Activated naive CD4-positive, alpha-beta T cell treated with anti-CD3 and anti-CD28 coated beads, Interleukin-2, amount 10 ng/mL, durations not matched to agents 7 days and 5 days (primary cell): Measurements from ENCODE around the gene RGS7.

Source experiments
- CTCF ChIA-PET: fragments of 350-600 bp; sonication (Branson Sonifier 250); formaldehyde crosslinking; loops from one replicate; lab custom pipeline; 2021; ENCODE audit warnings: antibody characterized with exemption; lab: Charles Lee
- DNase-seq: peaks from one replicate; pipeline ENCODE4 v3.0.0-alpha.2; 2020
- H3K27ac Mint-ChIP-seq: one replicate; pipeline ENCODE4 v1.8.0; 2021; ENCODE audit warnings: mild to moderate bottlenecking, moderate library complexity, mixed read lengths
- H3K27me3 Mint-ChIP-seq: one replicate; pipeline ENCODE4 v1.8.0; 2021; ENCODE audit warnings: mild to moderate bottlenecking, mixed read lengths
- H3K36me3 Mint-ChIP-seq: one replicate; pipeline ENCODE4 v1.8.0; 2021; ENCODE audit warnings: mixed read lengths
- H3K4me1 Mint-ChIP-seq: one replicate; pipeline ENCODE4 v1.8.0; 2021; ENCODE audit warnings: mixed read lengths
- H3K4me3 Mint-ChIP-seq: one replicate; pipeline ENCODE4 v1.8.0; 2021; ENCODE audit warnings: mild to moderate bottlenecking, moderate library complexity, mixed read lengths
- H3K9me3 Mint-ChIP-seq: one replicate; pipeline ENCODE4 v1.8.0; 2021; ENCODE audit warnings: mixed read lengths

The RGS7 gene

DNA sequence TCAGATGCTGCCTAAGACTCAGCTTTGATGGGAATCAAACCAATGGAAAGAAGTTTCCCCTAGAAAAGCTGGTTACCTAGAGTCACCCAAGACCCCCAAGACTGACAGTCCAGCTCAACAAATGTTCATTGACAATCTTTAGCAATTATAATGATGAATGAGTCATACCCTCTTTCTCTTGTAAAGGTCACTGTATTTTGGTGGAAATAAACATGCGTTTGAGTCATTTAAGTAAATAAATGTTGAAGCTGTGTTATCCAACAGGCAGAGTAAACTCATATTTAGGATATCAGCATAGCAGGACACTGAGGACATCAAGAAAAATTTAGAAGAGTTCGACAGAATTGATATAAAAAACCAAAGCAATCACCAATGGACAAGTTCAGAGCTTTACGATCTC lies 295.9 kb downstream of the RGS7 start:
- peaks cover 4% of the 10 kb centered on the region for H3K9me3 Mint-ChIP-seq

DNA sequence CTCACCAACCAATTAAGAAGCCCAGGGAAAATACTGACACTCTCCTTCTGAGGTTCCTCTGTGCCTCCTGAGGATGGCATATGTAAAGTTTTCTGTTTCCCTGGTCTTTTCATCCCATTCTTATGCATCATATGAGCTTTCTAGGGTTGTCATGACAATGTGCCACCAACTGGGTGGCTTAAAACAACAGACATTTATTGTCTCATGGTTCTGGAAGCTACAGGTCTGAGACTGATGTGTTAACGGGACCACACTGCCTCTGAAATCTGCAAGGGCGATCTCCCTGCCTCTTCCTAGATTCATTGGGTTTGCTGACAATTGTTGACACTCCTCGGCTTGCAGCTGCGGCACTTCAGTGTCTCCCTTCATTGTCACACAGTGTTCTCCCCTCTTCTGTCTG lies 308.4 kb downstream of the RGS7 start:
- H3K36me3 Mint-ChIP-seq, result no peaks in the 10 kb centered on the region

More for the DNA sequence above, 295.9 kb downstream of the RGS7 start:
- no peak for DNase-seq
- Mint-ChIP-seq H3K27ac (no peak overlapping the region), H3K36me3 (no peaks in the 10 kb centered on the region), H3K4me1 (no peaks in the 10 kb centered on the region), H3K4me3 (no peak overlapping the region), H3K27me3 (no peaks in the 10 kb centered on the region)
- CTCF ChIA-PET, result no interaction called here

DNA sequence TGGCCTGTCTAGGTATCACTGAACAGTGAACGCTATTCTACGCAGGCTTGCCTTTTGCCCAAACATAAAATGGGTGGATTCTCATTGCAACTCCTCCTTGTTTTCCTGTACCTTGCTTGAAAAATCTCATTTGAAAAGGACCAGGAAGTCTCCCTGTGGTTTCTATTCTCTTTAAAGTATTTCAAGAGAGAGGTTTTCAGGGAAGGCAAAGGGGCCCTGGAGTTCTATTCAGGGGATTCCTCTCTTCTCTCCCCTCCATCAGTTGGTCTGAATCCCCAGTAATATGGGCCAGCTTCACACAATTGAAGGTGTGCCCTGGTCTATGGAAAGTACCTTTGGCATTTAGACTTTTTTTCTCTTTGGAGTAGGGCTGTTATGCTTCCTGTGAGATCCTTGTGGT lies 311.3 kb downstream of the RGS7 start:
- H3K36me3 Mint-ChIP-seq, result no peaks in the 10 kb centered on the region
- DNase-seq, result no peak
- no peak overlapping the region for H3K4me3 Mint-ChIP-seq
- no peaks in the 10 kb centered on the region for H3K4me1 Mint-ChIP-seq
- no peaks in the 10 kb centered on the region for H3K27me3 Mint-ChIP-seq
- CTCF ChIA-PET, result no interaction called here
- no peak overlapping the region for H3K27ac Mint-ChIP-seq
- H3K9me3 Mint-ChIP-seq, result peaks cover 7% of the 10 kb centered on the region

More for the DNA sequence above, 308.4 kb downstream of the RGS7 start:
- DNase-seq, result no peak
- Mint-ChIP-seq H3K4me1 (no peaks in the 10 kb centered on the region), H3K9me3 (peaks cover 7% of the 10 kb centered on the region), H3K4me3 (no peak overlapping the region), H3K27me3 (no peaks in the 10 kb centered on the region), H3K27ac (no peak overlapping the region)
- CTCF ChIA-PET, result no interaction called here

DNA sequence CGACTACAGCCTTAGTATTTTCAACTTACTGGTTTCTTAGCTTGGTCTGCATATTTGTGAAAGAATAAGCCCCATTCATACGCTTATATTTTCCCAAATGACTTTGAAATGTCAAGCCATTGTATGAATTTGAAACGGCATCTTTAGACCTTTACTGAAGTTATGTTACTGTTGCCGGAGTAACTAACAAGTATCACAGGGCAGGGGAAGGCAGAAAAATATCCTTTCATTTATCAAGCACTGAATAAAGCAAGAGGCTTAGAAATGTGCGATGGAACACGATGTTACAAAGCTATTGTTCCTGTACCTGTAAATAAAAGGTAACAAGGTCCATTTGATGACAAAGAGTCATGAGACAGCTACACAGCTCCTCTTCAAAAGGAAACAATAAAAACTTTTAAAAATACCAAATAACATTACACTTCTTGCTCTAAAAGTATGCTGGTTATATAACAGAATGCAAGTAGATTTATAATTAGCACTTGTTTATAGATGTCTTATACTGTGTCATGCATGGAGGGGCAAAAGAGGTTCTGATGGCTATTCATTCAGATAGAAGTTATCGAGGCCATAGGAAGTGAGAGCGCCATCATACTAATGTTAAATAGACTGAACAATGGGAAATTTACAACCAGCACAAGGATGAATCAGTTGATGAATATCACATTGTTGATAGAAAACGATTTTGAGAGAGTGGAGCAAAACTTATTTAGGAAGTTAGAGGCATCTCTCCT lies 322.6 kb downstream of the RGS7 start:
- CTCF ChIA-PET, result no interaction called here
- no peak overlapping the region for H3K4me3 Mint-ChIP-seq
- no peak overlapping the region for H3K27ac Mint-ChIP-seq
- H3K4me1 Mint-ChIP-seq, result no peaks in the 10 kb centered on the region
- DNase-seq, result no peak
- no peaks in the 10 kb centered on the region for H3K36me3 Mint-ChIP-seq
- H3K9me3 Mint-ChIP-seq, result peaks cover 7% of the 10 kb centered on the region
- H3K27me3 Mint-ChIP-seq, result no peaks in the 10 kb centered on the region

DNA sequence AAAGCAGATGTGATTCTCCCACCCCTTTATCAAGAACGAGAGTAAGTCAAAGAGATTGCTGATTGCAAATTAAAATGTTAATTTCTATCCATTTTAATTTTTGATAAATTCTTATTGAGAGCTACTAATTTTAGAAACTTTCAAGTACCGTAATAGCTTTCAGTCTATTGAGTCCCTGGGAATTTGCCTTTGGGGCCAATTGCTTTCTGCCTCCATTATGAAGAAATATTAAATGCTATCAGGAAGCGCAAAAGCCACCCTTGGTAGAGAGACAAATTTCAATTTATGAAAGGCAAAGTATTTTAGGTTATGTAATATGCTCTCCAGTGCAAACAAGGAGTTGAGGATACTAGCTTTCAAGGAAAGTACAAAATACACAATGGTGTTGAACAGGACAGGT lies 332.2 kb downstream of the RGS7 start:
- no peak for DNase-seq
- Mint-ChIP-seq H3K9me3 (peaks cover 2% of the 10 kb centered on the region), H3K27ac (no peak overlapping the region), H3K4me1 (no peaks in the 10 kb centered on the region), H3K4me3 (no peak overlapping the region), H3K36me3 (no peaks in the 10 kb centered on the region), H3K27me3 (no peaks in the 10 kb centered on the region)
- CTCF ChIA-PET, result interaction anchor here (0.6 kb wide), 1 partner anchor 507 kb away, joined by 3 read pairs; the partner anchor contains the start of gene KMO

DNA sequence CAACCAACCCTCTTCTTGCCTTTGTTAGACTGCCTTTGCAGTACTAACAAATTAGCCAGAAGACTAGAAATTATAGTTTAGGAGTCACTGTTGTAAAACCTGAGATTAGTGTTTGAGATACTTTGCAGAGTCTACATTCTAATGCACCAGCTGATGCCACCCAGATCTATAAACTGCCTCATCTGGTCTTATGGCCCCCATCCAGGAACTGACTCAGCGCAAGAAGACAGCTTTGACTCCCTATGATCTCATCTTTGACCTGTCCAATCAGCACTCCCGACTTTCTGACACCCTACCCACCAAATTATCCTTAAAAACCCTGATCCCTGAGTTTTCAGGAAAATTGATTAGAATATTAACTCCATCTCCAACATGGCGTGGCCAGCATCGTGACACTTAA lies 334.6 kb downstream of the RGS7 start:
- Mint-ChIP-seq H3K27ac (no peak overlapping the region), H3K27me3 (no peaks in the 10 kb centered on the region), H3K4me3 (no peak overlapping the region)

DNA sequence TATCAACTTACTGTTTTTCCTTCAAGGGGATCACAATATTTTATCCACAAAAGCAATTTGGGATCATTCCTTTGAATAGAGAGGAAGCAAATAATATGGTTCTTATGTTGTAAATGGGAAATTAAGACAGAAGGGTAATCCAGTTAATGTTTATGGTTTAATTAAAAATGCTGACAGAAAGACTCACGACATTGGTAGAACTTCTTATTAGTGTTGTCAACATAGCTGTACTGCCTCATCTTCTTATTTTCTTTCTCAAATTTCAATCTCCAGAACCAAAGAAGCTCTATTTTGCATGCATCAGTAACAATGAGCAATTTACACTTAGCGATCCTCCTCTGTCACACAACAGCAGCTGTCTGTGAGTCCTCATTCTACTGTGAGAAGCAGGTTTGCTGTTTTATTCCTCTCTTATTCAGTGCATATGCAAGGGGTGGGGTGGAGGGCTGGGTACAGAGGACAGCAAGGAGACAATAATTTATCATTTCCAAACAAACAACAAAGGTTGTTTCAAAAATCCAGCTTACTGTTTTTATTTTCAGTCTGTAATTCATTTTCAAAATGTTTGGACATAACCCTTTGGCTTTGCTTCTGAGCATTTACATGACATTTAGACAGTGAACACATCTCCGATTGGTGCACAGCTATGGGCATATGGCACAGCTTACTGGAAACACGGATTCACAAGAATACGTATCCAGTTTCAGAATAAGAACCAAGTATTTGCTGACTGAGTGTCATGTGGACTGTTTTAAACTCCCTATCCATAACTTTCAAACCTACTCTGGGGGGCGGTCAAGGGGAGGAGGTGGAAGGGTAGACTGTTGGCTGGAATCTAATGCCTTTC lies 335.9 kb downstream of the RGS7 start:
- Mint-ChIP-seq H3K36me3 (no peaks in the 10 kb centered on the region), H3K9me3 (peaks cover 11% of the 10 kb centered on the region), H3K27me3 (no peaks in the 10 kb centered on the region), H3K27ac (no peak overlapping the region), H3K4me3 (no peak overlapping the region), H3K4me1 (no peaks in the 10 kb centered on the region)
- CTCF ChIA-PET, result interaction anchor here (0.6 kb wide), 1 partner anchor 1160 kb away, joined by 3 read pairs; no protein-coding TSS in a partner anchor
- no peak for DNase-seq

More for the DNA sequence above, 334.6 kb downstream of the RGS7 start:
- no peak for DNase-seq
- Mint-ChIP-seq H3K36me3 (no peaks in the 10 kb centered on the region), H3K9me3 (peaks cover 5% of the 10 kb centered on the region), H3K4me1 (no peaks in the 10 kb centered on the region)
- CTCF ChIA-PET, result no interaction called here

DNA sequence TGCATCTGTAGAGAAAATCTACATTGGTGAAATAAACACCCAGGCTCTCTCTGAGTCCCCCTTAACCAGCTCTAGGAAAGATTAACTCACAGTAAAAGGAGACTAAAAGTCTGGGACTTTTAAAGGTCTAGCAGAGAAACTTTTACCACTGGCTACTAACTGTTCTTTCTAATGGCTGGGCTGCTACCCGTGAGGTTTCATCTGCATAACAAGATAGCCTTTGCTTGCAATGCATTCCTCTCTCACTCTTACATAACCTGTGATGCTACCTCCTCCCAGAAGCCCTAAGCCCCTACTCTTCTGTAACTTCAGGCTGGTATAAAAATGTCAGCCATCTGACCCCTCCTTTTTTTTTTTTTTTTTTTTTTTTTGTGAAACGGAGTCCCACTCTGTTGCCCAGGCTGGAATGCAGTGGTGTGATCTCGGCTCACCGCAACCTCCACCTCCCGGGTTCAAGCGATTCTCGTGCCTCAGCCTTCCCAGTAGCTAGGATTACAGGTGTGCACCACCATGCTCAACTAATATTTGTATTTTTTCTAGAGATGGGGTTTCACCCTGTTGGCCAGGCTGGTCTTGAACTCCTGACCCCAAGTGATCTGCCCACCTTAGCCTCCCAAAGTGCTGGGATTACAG lies 344.2 kb downstream of the RGS7 start:
- Mint-ChIP-seq H3K9me3 (peaks cover 25% of the 10 kb centered on the region), H3K4me1 (no peaks in the 10 kb centered on the region), H3K27me3 (no peaks in the 10 kb centered on the region), H3K4me3 (no peak overlapping the region), H3K27ac (no peak overlapping the region), H3K36me3 (no peaks in the 10 kb centered on the region)
- DNase-seq, result no peak
- CTCF ChIA-PET, result no interaction called here

DNA sequence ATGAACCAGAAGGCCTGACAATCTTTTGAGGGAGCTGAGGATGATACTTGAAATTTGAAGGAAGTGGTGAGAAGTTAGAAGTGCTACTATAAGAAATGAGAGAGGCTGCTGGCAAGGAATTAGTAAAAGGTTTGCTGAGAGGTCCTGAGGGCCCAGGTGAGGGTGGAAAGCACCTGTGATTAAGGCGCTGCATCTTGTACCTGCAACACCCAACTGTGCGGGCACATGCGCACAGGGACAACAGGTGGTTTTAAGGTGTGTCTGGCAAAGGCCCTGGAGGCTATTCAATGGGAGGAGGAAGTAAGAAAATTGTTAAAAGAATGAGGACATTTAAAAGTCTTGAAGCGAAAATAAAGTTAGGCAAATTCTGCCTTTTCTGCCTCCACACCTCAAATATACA lies 349.3 kb downstream of the RGS7 start:
- Mint-ChIP-seq H3K36me3 (no peaks in the 10 kb centered on the region), H3K27ac (no peak overlapping the region), H3K4me3 (no peak overlapping the region), H3K4me1 (no peaks in the 10 kb centered on the region), H3K9me3 (peaks cover 17% of the 10 kb centered on the region), H3K27me3 (no peaks in the 10 kb centered on the region)
- no peak for DNase-seq
- CTCF ChIA-PET, result no interaction called here

DNA sequence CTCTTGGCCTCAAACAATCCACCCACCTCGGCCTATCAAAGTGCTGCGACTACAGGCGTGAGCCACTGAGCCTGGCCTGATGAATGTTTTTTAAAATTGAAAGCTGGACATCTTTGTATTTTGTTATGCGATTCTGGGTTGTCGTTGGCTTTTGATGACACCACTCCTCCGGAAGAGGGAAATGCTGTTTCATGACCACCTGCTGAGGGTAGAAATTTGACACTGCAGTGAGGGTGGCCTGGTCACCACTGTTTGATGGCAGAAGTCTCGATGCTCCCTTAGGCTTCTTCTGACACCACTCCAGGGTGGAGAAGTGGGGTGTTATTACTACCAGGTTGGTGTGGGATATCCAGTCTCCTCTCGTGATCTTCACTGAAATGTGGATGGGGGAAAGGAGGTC lies 357.2 kb downstream of the RGS7 start:
- CTCF ChIA-PET, result no interaction called here
- peaks cover 12% of the 10 kb centered on the region for H3K9me3 Mint-ChIP-seq

DNA sequence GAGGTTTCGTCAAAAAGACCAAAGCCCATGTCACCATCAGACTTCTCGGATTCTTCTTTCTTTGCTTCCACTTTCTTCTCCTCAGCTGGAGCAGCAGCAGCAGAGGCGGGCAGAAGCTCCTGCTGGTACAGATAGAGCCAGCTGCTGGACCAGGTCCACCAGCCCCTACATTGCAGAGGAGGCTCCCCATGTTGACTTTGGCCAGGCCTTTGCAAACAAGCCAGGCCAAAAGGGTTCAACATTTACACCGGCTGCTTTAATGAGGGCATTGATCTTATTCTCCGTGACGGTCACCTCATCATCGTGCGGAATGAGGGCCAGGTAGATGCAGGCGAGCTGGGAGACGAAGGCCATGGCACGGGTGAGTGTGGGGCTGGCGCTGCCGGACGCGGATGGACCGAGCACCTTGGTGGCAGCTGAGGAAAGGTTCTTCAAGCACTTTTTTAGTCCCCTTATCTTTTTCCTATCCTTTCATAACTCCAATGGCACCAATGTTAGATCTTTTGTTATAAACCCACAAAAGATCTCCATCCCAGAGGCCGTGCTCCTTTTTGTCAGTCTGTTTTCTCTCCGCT lies 358.5 kb downstream of the RGS7 start:
- CTCF ChIA-PET, result no interaction called here
- H3K27me3 Mint-ChIP-seq, result no peaks in the 10 kb centered on the region
- no peak overlapping the region for H3K4me3 Mint-ChIP-seq
- H3K4me1 Mint-ChIP-seq, result no peaks in the 10 kb centered on the region
- H3K36me3 Mint-ChIP-seq, result no peaks in the 10 kb centered on the region
- H3K27ac Mint-ChIP-seq, result no peak overlapping the region
- no peak for DNase-seq
- H3K9me3 Mint-ChIP-seq, result peaks cover 12% of the 10 kb centered on the region

More for the DNA sequence above, 357.2 kb downstream of the RGS7 start:
- no peak overlapping the region for H3K27ac Mint-ChIP-seq
- no peak for DNase-seq
- H3K4me3 Mint-ChIP-seq, result no peak overlapping the region
- H3K36me3 Mint-ChIP-seq, result no peaks in the 10 kb centered on the region
- no peaks in the 10 kb centered on the region for H3K4me1 Mint-ChIP-seq
- no peaks in the 10 kb centered on the region for H3K27me3 Mint-ChIP-seq

DNA sequence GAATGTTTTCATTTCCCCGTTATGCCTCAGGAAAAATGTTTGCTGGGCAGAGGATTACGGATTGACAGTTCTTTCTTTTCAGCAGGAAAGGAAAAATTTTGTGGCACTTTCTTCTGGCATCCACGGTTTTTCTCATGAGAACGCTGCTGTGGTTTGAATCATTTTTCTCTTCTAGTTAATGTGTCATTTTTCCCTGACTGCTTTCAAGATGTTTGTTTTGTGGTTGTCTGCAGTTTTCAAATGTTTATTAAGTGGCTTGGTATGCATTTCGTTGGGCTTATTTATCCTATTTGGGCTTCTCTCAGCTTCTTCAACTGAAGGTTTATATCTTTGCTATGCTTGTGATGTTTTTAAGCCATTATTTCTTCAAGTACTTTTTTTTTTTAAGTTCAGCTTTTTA lies 359.0 kb downstream of the RGS7 start:
- Mint-ChIP-seq H3K4me3 (no peak overlapping the region), H3K27ac (no peak overlapping the region), H3K4me1 (no peaks in the 10 kb centered on the region), H3K27me3 (no peaks in the 10 kb centered on the region), H3K36me3 (no peaks in the 10 kb centered on the region), H3K9me3 (peaks cover 12% of the 10 kb centered on the region)
- CTCF ChIA-PET, result no interaction called here
- DNase-seq, result no peak

DNA sequence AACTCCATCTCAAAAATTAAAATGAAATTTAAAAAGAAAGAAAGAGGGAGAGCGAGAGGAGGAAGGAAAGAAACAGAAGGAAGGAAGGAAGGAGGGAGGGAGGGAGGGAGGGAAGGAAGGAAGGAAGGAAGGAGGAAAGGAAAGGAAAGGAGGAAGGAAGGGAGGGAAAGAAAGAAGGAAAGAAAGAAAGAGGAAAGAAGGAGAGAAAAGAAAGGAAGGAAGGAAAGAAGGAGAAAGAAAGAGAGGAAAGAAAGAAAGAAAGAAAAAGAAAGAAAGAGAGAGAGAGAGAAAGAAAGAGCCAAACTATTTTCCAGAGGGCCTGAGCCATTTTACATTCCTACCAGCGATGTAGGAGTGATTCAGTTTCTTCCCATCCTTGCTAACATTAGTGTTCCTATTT lies 364.0 kb downstream of the RGS7 start:
- CTCF ChIA-PET, result no interaction called here
- Mint-ChIP-seq H3K4me3 (no peak overlapping the region), H3K36me3 (no peaks in the 10 kb centered on the region), H3K27ac (peak overlapping the region; percentile 58), H3K9me3 (peaks cover 2% of the 10 kb centered on the region), H3K4me1 (no peaks in the 10 kb centered on the region), H3K27me3 (no peaks in the 10 kb centered on the region)
- DNase-seq, result no peak

DNA sequence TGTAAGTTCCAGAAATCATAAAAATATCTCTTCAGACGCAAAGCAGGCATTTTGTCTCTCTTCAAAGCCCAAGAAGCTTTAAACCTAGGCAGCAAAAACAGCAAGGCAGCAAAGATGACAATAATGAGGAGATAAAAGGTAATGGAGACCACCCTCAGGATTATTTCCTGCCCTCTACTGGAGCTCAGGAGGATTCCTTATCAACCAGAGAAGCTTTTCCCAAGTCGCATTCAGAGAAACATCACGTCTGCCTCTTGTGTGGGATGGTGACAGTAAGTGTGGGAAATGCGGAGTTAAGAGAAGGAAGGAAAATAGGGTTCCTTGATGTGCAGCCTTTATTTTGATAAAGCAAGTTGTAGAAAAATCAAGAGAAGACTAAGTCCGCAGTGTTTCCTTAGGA lies 365.8 kb downstream of the RGS7 start:
- H3K4me3 Mint-ChIP-seq, result no peak overlapping the region
- peaks cover 2% of the 10 kb centered on the region for H3K9me3 Mint-ChIP-seq
- no peak overlapping the region for H3K27ac Mint-ChIP-seq
- no peaks in the 10 kb centered on the region for H3K27me3 Mint-ChIP-seq
- DNase-seq, result no peak
- H3K4me1 Mint-ChIP-seq, result no peaks in the 10 kb centered on the region
- no peaks in the 10 kb centered on the region for H3K36me3 Mint-ChIP-seq
- CTCF ChIA-PET, result interaction anchor here (0.7 kb wide), 1 partner anchor 51 kb away, joined by 3 read pairs; no protein-coding TSS in a partner anchor
